ENCODE measurements around the gene FAAH.
A peak's percentile ranks its signal among the peaks of the same experiment; 100 is the strongest.

Gene FAAH

DNA sequence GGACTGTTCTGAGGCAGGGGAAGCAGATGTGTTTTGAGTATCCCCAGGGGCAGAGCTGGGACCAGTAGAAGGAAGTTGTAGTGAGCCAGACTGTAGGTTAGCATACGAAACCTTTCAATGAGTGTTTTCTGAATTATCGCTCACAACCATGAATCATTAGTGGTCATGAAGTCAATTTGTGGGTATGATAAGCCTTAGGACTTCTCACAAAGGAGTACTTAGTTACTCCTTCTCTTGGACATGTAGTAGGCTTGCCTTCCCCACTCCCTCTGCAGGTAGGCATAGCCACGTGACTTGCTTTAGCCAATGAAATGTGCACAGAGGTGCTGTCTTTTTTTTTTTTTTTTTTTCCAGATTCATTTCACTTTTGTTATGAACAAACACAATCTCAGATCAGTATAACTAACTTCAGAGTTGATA is 23.9 kb upstream of the FAAH start:
- Histone ChIP-seq H3K36me3 (ENCODE audit: insufficient read depth, low read length) (peaks cover 14% of the 10 kb centered on the region), H3K4me3 (ENCODE audit: low read length) (no peak overlapping the region), H3K27me3 (ENCODE audit: insufficient read depth, low read length) (no peaks in the 10 kb centered on the region), H3K9me3 (ENCODE audit: low read length) (no peaks in the 10 kb centered on the region), H2AFZ (ENCODE audit: low read depth, low read length) (no peak overlapping the region), H3K4me1 (ENCODE audit: insufficient read depth, low read length) (no peaks in the 10 kb centered on the region)

DNA sequence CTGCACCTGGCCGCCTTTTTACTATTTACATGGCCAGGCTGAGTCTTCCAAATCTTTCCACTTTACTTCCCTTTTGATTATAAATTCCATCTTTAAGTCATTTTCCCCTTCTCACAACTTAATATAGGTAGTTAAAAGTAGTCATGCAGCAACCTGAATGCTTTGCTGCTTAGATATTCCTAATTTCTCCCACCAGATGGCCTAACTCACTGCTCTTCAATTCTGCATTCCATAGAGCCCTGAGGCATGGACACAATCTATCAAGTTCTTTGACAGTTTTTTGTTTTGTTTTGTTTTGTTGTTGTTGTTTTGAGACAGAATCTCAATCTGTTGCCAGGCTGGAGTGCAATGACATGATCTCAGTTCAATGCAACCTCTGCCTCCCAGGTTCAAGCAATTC is 21.7 kb upstream of the FAAH start:
- Histone ChIP-seq H3K4me1 (ENCODE audit: insufficient read depth, low read length) (no peaks in the 10 kb centered on the region), H3K9me3 (ENCODE audit: low read length) (no peaks in the 10 kb centered on the region), H3K36me3 (ENCODE audit: insufficient read depth, low read length) (peaks cover 6% of the 10 kb centered on the region), H3K4me3 (ENCODE audit: low read length) (no peak overlapping the region), H2AFZ (ENCODE audit: low read depth, low read length) (no peak overlapping the region), H3K27me3 (ENCODE audit: insufficient read depth, low read length) (no peaks in the 10 kb centered on the region)

DNA sequence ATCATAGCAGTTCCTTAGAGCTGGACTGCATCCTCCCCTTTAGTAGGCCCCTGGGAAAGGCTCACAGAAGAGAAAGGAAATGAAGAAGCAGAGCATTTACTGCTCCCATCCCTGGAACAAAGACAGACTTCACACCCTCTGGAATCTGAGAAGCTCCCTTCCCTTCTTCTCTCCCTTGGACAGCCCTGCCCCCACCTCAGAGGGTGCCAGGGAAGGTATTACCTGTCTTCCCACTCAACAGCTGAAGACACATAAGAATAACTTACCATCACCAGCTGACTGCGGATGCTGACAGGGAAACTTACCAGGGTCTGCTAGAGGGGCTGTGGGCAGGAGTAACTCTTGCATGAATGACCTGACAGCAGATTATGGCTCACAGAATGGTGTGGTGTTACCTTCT is 14.1 kb upstream of the FAAH start:
- Histone ChIP-seq H3K27me3 (ENCODE audit: insufficient read depth, low read length) (no peaks in the 10 kb centered on the region), H3K4me3 (ENCODE audit: low read length) (no peak overlapping the region), H3K9me3 (ENCODE audit: low read length) (no peaks in the 10 kb centered on the region), H2AFZ (ENCODE audit: low read depth, low read length) (no peak overlapping the region), H3K36me3 (ENCODE audit: insufficient read depth, low read length) (no peaks in the 10 kb centered on the region), H3K4me1 (ENCODE audit: insufficient read depth, low read length) (no peaks in the 10 kb centered on the region)

DNA sequence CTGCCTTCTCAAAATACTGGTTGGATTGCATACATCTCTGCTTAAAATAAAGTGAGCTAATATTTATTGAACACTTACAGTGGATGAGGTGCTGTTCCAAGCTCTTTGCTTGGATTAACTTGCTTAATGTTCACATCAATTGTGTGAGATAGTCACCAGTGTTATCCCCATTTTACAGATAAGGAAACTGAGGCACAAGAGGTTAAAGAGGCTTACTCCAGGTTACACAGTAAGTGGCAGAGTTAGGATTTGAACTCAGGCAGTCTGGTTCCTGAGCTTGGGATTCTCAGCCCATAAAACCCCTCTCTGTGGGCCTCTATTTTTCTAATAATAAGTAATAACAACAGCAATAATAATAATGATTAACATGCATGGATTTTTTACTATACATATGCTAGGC is 13.6 kb upstream of the FAAH start:
- Histone ChIP-seq H3K9me3 (ENCODE audit: low read length) (no peaks in the 10 kb centered on the region), H3K27me3 (ENCODE audit: insufficient read depth, low read length) (no peaks in the 10 kb centered on the region), H3K36me3 (ENCODE audit: insufficient read depth, low read length) (no peaks in the 10 kb centered on the region), H3K4me1 (ENCODE audit: insufficient read depth, low read length) (no peaks in the 10 kb centered on the region), H3K4me3 (ENCODE audit: low read length) (no peak overlapping the region), H2AFZ (ENCODE audit: low read depth, low read length) (no peak overlapping the region)

DNA sequence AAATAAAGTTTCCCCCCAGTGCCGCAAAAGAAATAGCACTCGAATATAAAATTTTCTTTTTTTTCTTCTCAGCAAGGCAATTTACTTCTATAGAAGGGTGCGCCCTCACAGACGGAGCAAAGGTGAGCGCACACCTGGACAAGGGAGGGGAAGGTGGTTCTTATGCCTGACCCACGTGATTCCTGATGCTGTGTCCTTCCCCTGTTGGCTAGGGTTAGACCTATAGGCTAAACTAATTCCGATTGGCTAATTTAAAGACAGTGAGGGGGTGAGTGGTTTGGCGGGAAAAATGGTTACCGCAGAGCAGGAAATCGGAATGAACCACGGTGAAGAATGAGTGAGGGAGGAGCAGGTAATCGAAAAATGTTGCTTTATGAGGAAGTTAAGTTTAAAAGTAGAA is 607 bp upstream of the FAAH start:
- Histone ChIP-seq H3K4me1 (ENCODE audit: insufficient read depth, low read length) (peaks cover 3% of the 10 kb centered on the region), H2AFZ (ENCODE audit: low read depth, low read length) (no peak overlapping the region), H3K4me3 (ENCODE audit: low read length) (no peak overlapping the region), H3K27me3 (ENCODE audit: insufficient read depth, low read length) (peaks cover 15% of the 10 kb centered on the region), H3K9me3 (ENCODE audit: low read length) (peaks cover 16% of the 10 kb centered on the region), H3K36me3 (ENCODE audit: insufficient read depth, low read length) (no peaks in the 10 kb centered on the region)

DNA sequence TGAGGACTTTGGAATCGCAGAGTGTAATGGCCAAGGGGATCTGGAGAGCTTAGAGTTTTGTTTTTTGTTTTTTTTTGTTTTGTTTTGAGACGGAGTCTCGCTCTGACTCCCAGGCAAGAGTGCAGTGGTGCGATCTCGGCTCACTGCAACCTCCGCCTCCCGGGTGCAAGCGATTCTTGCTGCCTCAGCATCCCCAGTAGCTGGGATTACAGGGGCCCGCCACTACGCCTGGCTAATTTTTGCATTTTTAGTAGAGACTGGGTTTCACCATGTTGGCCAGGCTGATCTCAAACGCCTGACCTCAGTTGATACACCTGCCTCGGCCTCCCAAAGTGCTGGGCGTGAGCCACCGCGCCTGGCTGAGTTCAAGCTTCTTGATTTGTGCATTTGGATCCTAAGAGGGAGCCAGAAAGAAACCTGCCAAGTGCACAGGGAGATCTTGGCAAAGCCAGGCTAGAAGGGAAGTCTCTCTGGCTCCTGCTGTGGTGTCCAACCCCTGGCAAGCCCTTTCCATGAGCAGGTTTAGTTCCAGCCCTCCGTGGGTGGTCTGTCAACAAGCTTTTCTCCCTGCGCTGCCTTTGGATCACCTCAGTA is 852 bp downstream of the FAAH start:
- Histone ChIP-seq H2AFZ (ENCODE audit: low read depth, low read length) (peak overlapping the region; percentile 94), H3K36me3 (ENCODE audit: insufficient read depth, low read length) (no peaks in the 10 kb centered on the region), H3K4me3 (ENCODE audit: low read length) (peak overlapping the region; percentile 39), H3K4me1 (ENCODE audit: insufficient read depth, low read length) (peaks cover 3% of the 10 kb centered on the region), H3K9me3 (ENCODE audit: low read length) (peaks cover 16% of the 10 kb centered on the region), H3K27me3 (ENCODE audit: insufficient read depth, low read length) (peaks cover 15% of the 10 kb centered on the region)

DNA sequence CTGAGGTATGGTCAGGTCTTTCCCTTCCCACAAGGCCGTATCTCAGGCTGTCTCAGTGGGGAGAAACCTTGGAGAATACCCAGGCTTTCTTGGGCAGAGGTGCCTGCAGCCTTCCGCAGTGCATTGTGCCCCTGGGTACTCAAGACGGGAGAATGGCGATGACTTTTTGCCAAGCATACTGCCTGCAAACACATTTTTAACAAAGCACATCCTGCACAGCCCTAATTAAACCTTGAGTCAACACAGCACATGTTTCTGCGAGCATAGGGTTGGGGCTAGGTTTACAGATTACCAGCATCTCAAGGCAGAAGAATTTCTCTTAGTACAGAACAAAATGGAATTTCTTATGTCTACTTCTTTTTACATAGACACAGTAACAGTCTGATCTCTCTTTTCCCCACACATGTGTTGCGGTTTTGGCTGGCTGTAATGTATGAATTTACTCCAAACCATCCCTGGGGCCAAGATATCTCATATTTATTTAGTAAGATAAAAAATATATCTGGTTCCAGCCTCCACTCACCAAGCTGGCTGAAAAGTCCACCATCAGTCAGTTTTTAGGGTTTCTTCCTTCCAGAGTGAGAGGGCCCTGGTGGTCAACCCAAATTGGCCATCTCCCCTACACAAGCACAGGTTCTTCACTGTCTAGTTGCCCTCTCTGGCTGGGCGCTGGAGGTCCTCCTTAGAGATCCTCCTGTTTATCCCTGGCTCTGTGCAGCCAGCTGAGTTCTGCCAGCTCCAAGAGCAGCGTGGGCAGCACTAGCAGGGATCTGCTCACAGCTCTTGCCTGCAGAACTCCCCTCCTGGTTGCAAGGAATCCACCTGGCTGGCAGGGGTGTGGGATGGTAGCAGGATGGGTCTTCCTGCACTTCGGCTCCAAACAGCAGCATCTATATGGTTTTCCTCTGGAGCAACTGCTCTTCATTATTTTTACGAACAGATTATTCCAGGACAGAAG is 2.6 kb downstream of the FAAH start:
- Histone ChIP-seq H2AFZ (ENCODE audit: low read depth, low read length) (no peak overlapping the region), H3K4me3 (ENCODE audit: low read length) (no peak overlapping the region), H3K27me3 (ENCODE audit: insufficient read depth, low read length) (peaks cover 15% of the 10 kb centered on the region)

DNA sequence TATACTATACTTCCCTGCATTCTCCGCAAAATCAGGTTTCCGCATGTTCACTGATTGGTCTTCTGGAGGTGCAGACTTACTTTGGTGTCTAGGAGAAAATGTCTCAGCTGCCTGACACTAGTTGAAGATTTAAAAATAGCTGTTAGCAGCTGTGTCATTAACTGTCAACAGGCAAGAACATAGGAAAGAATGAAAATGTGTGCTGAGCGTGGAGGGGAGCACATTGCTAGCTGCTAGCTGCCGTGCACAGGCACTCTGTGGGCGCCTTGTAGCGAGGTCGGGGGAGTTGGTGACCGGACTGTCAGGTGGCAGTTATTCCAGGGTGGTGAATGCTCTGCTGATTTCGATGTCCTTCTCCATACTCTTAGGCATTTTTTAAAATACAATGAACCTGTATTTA is 5.2 kb downstream of the FAAH start:
- H3K4me1 ChIP-seq (ENCODE audit: insufficient read depth, low read length): peaks cover 3% of the 10 kb centered on the region
- H3K9me3 ChIP-seq (ENCODE audit: low read length): peaks cover 2% of the 10 kb centered on the region
- no peak overlapping the region for H3K4me3 ChIP-seq (ENCODE audit: low read length)
- H3K36me3 ChIP-seq (ENCODE audit: insufficient read depth, low read length): no peaks in the 10 kb centered on the region
- H2AFZ ChIP-seq (ENCODE audit: low read depth, low read length): no peak overlapping the region
- H3K27me3 ChIP-seq (ENCODE audit: insufficient read depth, low read length): peaks cover 15% of the 10 kb centered on the region

More for the DNA sequence above, 2.6 kb downstream of the FAAH start:
- Histone ChIP-seq H3K9me3 (ENCODE audit: low read length) (peaks cover 16% of the 10 kb centered on the region), H3K4me1 (ENCODE audit: insufficient read depth, low read length) (peaks cover 3% of the 10 kb centered on the region), H3K36me3 (ENCODE audit: insufficient read depth, low read length) (no peaks in the 10 kb centered on the region)

DNA sequence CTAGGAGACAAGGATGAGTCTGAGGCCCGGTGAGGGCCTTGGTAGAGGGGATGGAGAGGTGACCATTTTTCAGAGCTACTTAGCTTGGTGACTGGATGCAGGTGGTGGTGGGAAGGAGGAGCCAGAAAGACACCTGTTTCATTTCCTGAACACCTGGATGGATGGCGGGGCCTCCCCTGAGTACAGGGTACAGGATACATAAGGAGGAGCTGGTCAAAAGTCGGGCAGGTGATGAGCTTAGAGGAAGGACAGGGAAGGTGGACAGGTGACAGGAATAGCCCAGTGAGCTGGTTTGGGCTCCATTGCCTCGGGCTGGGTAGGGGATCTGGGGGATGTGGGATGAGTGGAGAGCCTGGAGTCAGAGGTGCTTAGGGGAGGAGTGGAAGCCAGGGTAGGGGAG is 6.3 kb downstream of the FAAH start:
- no peak overlapping the region for H2AFZ ChIP-seq (ENCODE audit: low read depth, low read length)
- H3K4me3 ChIP-seq (ENCODE audit: low read length): no peak overlapping the region
- H3K27me3 ChIP-seq (ENCODE audit: insufficient read depth, low read length): peaks cover 10% of the 10 kb centered on the region
- H3K36me3 ChIP-seq (ENCODE audit: insufficient read depth, low read length): no peaks in the 10 kb centered on the region
- H3K4me1 ChIP-seq (ENCODE audit: insufficient read depth, low read length): no peaks in the 10 kb centered on the region
- peaks cover 2% of the 10 kb centered on the region for H3K9me3 ChIP-seq (ENCODE audit: low read length)

DNA sequence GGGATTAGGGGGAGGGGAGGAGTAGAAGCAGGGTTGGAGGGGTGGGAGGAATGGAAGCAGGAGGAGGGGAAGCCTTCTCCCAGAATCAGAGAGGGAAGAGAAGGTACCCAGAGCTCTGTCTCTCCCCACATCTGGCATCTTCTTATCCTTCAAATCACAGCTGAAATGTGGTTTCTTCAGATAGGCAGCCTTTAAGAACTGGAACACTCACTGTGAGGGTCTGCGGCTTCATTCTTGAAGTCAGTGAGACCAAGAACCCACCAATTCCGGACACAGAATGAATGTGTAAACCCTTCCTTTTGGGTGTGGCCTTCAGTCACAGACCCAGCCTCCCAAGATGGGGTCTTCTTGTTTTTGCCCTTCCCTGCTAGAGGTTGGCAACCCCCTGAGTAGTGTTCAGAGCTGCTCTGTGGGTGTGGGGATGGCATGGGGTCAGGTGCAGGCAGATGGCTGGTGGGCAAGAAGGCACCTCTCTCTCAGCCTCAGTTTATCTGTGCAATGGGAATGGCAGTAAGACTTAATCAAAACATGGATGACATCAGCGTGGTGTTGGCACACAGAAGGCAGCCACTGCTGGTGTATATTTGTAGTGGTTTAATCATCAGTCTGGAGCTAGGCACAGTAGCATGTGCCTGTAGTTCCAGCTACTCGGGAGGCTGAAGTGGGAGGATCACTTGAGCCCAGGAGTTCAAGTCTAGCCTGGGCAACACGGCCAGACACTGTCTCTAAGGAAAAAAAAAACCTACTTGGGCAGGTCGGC is 7.2 kb downstream of the FAAH start:
- Histone ChIP-seq H3K36me3 (ENCODE audit: insufficient read depth, low read length) (no peaks in the 10 kb centered on the region), H2AFZ (ENCODE audit: low read depth, low read length) (no peak overlapping the region), H3K9me3 (ENCODE audit: low read length) (no peaks in the 10 kb centered on the region), H3K4me3 (ENCODE audit: low read length) (no peak overlapping the region), H3K4me1 (ENCODE audit: insufficient read depth, low read length) (no peaks in the 10 kb centered on the region), H3K27me3 (ENCODE audit: insufficient read depth, low read length) (peaks cover 2% of the 10 kb centered on the region)

DNA sequence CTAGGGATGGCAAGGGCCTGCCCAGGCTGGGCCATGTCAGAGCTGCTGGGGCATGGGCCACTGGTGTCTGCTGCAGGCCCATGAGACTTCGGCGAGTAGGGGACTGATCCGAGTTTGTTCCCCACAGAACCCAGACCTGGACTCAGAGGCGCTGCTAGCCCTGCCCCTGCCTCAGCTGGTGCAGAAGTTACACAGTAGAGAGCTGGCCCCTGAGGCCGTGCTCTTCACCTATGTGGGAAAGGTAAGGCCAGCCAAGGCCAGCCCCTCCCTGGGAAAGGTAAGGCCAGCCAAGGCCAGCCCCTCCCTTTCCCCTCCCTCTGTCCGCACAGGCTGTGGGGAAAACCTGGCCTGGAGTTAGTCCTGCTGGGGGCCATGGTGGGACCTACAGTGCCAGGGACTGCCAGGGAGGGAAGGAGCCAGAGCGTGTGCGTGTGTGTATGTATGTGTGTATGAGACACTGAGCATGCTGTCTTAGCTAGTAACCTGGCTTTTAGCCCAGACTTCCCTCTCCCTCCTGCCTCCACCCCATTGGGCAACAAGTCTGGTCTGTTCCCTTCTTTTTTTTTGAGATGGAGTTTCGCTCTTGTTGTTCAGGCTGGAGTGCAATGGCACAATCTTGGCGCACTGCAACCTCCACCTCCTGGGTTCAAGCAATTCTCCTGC is 8.0 kb downstream of the FAAH start:
- Histone ChIP-seq H3K27me3 (ENCODE audit: insufficient read depth, low read length) (no peaks in the 10 kb centered on the region), H3K9me3 (ENCODE audit: low read length) (no peaks in the 10 kb centered on the region), H3K4me3 (ENCODE audit: low read length) (no peak overlapping the region), H3K36me3 (ENCODE audit: insufficient read depth, low read length) (no peaks in the 10 kb centered on the region), H3K4me1 (ENCODE audit: insufficient read depth, low read length) (peaks cover 3% of the 10 kb centered on the region), H2AFZ (ENCODE audit: low read depth, low read length) (no peak overlapping the region)

DNA sequence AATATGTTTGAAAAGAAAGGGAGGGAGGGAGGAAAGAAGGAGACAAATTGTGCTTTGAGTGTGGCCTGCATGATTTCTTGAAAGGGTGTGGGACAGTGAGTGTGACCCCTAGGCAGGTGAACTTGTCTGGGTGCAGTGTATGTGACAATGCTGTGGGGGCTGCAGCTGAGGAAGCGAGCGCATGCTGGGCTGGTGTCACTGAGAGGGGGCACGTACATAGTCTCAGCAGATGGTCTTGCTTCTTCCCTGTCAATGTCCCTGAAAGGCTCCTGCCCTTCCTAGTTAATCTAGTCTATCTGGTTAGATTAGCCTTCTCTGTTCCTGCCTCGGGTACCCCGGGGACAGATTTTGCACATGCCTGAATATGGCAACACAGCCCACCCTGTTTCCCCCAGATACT is 9.8 kb downstream of the FAAH start:
- Histone ChIP-seq H3K4me3 (ENCODE audit: low read length) (no peak overlapping the region), H3K36me3 (ENCODE audit: insufficient read depth, low read length) (no peaks in the 10 kb centered on the region), H3K9me3 (ENCODE audit: low read length) (no peaks in the 10 kb centered on the region), H3K4me1 (ENCODE audit: insufficient read depth, low read length) (peaks cover 4% of the 10 kb centered on the region), H2AFZ (ENCODE audit: low read depth, low read length) (no peak overlapping the region), H3K27me3 (ENCODE audit: insufficient read depth, low read length) (no peaks in the 10 kb centered on the region)

Measured in neuron (in vitro differentiated cells).